ENCODE results near the gene DSN1. TPM values are rescaled to one million over a fixed set of nuclear protein-coding genes. Genes with fewer than 3 reads are reported as not detected.
A peak's percentile ranks its signal among the peaks of the same experiment; 100 is the strongest.

DSN1 gene
- total and polyA plus RNA-seq, 9 of the 15 experiments (the other 6 are each of a cell fraction or from before 2014, with no cell fraction given): 23.3 to 45.3 (median 31.1) TPM

DNA sequence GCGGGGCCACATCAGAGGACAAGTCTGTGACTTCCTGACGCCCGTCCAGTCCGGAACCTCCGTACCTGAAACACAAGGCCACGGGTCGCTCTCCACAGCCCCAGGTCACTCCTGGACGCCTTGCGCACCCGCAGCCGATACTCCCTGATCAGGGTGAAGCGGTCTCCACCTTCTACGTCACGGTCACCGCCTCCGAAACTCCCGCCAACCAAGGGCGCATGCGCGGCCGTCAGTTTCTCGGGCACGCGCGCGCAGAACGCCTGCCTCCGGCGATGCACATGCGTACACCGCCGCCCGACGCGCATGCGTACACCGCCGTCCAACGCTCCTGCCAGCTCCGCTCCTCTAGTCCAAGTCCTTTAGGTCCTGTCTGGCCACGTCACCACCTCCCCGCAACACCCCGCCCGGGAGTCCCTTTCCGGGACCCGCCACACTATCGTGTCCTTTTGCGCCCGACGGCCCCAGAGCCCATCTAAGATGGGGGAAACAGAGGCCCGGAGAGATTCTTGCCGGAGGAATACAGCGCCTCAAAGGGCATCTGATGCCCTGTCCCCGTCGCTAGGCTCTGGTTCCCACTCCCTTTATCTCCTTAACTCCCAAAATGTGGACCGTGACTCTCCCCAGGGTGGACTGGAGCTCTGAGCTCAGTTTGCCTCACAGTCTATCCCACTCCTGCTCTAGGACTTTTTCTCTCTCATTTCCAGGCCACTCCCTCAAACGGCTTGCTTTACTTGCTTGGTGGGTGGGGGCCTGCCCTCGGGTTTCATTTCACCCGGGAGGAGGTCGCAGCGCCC, at the start of gene DSN1 (continued):
- peak; percentile 13 for TF ChIP-seq NEUROD1 (IDR thresholded peaks at IDR 0.05; ENCODE audit: borderline replicate concordance, low read depth, low read length, partially characterized antibody)
- no peak for TF ChIP-seq ZNF175 (CRISPR knock-in tag; IDR thresholded peaks at IDR 0.05; ENCODE audit: low read depth)
- TF ChIP-seq SNIP1 (IDR thresholded peaks at IDR 0.05; ENCODE audit: low read depth): no peak
- TF ChIP-seq, protein P1, sequence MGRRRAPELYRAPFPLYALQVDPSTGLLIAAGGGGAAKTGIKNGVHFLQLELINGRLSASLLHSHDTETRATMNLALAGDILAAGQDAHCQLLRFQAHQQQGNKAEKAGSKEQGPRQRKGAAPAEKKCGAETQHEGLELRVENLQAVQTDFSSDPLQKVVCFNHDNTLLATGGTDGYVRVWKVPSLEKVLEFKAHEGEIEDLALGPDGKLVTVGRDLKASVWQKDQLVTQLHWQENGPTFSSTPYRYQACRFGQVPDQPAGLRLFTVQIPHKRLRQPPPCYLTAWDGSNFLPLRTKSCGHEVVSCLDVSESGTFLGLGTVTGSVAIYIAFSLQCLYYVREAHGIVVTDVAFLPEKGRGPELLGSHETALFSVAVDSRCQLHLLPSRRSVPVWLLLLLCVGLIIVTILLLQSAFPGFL (CRISPR knock-in tag; IDR thresholded peaks at IDR 0.05): no peak
- TF ChIP-seq SAP30 (IDR thresholded peaks at IDR 0.05; ENCODE audit: borderline replicate concordance, insufficient read depth, low read depth, low read length, poor library complexity, severe bottlenecking): no peak
- peak; percentile 49 for TF ChIP-seq MYC (IDR thresholded peaks at IDR 0.05; ENCODE audit: low read depth, low read length)
- TF ChIP-seq MYC (CRISPR knock-in tag; IDR thresholded peaks at IDR 0.05; ENCODE audit: borderline replicate concordance, low read depth): no peak
- no peak for TF ChIP-seq STAT5A (IDR thresholded peaks at IDR 0.05; ENCODE audit: borderline replicate concordance, low read length)
- TF ChIP-seq RBM39 (optimal IDR thresholded peaks at IDR 0.05; ENCODE audit: low read depth, low read length): no peak
- TF ChIP-seq RFX5 (IDR thresholded peaks at IDR 0.05; ENCODE audit: low read depth, low read length): no peak
- peak; percentile 83 for TF ChIP-seq BRD4 (IDR thresholded peaks at IDR 0.05)
- TF ChIP-seq PTTG1 (tag; IDR thresholded peaks at IDR 0.05; ENCODE audit: low read depth): no peak
- TF ChIP-seq PHF8 (IDR thresholded peaks at IDR 0.05; ENCODE audit: borderline replicate concordance, low read length): peak; percentile 87
- 0 out of 2 replicates have a peak, but pooled peaks have one; percentile 30 for TF ChIP-seq SMAD3 (CRISPR knock-in tag; conservative IDR thresholded peaks at IDR 0.05)
- TF ChIP-seq, protein P2, sequence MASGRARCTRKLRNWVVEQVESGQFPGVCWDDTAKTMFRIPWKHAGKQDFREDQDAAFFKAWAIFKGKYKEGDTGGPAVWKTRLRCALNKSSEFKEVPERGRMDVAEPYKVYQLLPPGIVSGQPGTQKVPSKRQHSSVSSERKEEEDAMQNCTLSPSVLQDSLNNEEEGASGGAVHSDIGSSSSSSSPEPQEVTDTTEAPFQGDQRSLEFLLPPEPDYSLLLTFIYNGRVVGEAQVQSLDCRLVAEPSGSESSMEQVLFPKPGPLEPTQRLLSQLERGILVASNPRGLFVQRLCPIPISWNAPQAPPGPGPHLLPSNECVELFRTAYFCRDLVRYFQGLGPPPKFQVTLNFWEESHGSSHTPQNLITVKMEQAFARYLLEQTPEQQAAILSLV (tag; IDR thresholded peaks at IDR 0.05): no peak
- no peak for TF ChIP-seq ZNF436 (CRISPR knock-in tag; IDR thresholded peaks at IDR 0.05)
- TF ChIP-seq KDM4B (IDR thresholded peaks at IDR 0.05; ENCODE audit: borderline replicate concordance in 2 of 2, low read depth in 1 of 2): no peak
- no peak for TF ChIP-seq LARP7 (IDR thresholded peaks at IDR 0.05)
- no peak for TF ChIP-seq EGR1 (conservative IDR thresholded peaks at IDR 0.05)
- TF ChIP-seq ESRRA (IDR thresholded peaks at IDR 0.05; ENCODE audit: borderline replicate concordance, low read depth): no peak; the same call in 1 of the 2 replicates
- no peak for TF ChIP-seq SOX6 (IDR thresholded peaks at IDR 0.05)
- TF ChIP-seq HDGF (IDR thresholded peaks at IDR 0.05): no peak
- TF ChIP-seq MTA3 (IDR thresholded peaks at IDR 0.05; ENCODE audit: borderline replicate concordance): peak; percentile 47; the same call in 1 of the 2 replicates
- TF ChIP-seq, protein P3, sequence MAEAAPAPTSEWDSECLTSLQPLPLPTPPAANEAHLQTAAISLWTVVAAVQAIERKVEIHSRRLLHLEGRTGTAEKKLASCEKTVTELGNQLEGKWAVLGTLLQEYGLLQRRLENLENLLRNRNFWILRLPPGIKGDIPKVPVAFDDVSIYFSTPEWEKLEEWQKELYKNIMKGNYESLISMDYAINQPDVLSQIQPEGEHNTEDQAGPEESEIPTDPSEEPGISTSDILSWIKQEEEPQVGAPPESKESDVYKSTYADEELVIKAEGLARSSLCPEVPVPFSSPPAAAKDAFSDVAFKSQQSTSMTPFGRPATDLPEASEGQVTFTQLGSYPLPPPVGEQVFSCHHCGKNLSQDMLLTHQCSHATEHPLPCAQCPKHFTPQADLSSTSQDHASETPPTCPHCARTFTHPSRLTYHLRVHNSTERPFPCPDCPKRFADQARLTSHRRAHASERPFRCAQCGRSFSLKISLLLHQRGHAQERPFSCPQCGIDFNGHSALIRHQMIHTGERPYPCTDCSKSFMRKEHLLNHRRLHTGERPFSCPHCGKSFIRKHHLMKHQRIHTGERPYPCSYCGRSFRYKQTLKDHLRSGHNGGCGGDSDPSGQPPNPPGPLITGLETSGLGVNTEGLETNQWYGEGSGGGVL (CRISPR knock-in tag; IDR thresholded peaks at IDR 0.05): no peak
- TF ChIP-seq SREBF2 (CRISPR knock-in tag; IDR thresholded peaks at IDR 0.05): no peak
- TF ChIP-seq BHLHE40 (IDR thresholded peaks at IDR 0.05; ENCODE audit: low read length): peak; percentile 37; the same call in 1 of the 2 replicates

Data from K562 (cell line).